Stromal cell of bone marrow (primary cell): ENCODE results near the gene TNS1.
A peak's percentile ranks its signal among the peaks of the same experiment; 100 is the strongest.

Source experiments
- DNase-seq: peaks from one replicate; pipeline ENCODE4 v3.0.0-alpha.2; 2012; ENCODE audit warnings: low read depth

TNS1 gene

DNA sequence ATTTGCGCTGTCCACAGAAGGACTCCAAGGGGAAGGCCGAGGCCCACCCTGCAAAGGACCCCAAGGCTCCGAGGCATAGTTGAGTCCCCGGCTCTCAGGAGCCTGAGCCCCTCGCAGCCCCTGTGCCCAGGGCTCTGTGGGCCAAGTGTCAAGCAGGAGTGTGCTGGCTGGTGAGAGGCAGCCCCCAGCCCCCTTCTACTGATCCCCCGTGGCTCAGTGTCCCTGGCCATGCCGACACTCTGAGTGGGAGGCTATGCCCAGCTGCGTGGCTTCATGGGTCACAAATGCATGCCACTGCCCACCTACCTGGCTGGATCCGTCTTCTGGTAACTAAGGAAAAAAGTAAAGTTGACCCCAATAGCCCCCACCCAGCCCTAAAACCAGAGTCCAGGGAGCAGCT is 172.7 kb downstream of the TNS1 start:
- no peak for DNase-seq

DNA sequence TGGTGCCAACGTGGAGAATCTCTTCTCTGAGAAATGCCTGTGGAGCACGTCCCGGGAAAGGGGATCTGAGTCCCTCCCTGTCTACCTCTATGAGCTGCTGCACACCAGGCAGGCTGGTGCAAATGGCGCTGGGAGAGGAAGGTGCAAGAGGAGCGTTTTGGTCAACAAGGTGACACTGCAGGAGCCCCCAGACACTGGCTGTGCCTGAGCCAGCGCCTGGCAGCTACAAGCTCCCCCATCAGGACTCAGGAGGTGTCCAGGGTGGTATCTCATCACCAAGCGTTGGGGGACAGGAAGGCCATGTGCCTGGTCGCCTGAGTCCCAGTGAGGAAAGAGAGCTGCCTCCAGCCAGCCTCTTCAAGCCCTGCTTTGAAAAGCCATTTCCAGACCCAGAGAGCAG is 173.4 kb downstream of the TNS1 start:
- DNase-seq, result no peak

DNA sequence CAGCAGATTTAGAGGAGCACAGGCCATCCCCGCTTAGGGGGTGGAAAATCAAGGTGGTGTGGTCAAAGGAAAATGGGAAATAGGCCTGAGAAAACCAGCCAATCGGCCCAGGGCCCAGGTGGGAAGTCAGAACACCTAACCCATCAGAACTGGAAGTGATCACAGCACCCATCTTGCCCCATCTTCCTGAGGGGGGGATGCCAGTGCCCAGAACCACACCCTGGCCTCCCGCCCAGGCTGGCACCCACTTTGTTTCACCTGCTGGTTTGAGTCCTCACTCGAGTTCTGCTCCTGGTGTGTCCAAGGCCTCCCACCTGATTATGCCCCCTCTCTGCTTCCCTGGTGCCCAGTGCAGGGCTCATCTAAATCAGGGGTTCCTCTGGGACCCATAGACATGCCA is 174.5 kb downstream of the TNS1 start:
- DNase-seq, result no peak

DNA sequence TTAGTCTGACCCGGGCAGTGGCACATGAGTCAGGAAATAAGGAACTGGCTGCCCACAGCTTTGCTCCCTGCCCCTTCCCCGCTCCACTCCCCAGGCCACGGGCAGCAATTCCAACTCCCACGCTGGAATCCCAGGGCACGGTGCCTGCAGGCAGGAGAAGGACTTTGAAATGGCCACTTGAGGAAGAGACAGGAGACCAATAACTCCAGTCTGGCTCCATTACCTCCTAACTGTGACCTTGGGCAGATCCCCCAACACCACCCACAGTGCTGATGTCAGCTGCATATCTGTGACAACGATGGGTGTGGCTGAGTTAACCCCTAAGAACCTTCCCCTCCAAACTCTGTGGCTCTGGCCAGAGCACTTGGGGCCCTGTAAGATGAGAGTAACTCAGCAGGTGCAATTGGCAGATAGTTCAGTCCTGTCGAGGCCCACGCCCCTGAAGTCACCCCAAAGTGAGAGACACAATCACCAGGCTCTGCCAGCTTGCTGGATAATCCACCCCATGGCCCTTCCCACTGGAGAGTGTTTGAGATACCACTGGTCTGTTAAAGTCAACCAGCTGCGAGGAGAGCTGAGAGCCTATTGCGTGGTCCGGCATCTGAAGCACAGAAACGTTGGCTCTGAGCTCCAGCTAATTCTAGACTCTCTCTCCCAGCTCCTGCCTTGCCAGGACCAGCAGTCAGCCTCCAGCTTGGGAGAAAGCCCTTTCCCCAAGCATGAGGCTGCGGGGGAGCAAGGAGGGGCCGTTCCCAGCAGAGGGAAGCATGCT is 175.2 kb downstream of the TNS1 start:
- no peak for DNase-seq

DNA sequence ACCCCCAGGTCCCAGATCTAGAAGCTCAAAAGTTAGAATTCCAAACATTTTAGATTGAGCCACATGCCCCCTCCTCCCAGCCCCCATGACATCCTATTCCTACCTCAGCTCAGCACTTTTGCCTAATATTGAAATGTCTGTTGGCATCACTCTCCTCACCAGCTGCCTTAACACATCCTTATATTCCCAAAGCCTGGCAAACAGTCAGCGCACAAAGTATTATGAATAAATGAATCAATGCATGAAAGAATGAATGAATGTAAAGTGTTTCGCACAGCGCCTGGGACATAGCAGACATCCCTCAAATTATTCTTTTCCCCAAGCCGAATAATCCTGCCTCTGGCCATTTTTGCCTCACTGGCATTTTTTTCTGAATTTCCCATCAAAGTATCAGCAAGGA is 175.8 kb downstream of the TNS1 start:
- no peak for DNase-seq

DNA sequence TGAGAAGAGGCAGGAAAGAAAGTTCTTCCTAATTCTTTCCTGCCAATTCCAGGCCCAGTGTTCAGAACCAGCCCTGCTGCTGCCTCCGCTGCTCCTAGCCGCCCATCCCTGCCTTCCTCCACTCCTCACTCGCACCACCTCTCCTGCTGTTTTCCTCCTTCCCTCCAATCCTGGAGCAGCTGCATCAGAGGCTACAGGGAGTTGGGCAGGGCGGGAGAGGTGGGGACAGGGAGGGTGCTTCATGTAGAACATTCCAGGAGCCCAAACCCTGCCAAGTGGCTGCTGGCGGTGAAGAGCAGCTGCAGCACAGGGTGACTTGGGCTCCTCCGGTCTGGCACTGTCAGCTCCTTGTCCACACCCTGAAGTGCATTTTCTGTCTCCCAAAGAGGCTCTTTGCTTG is 176.3 kb downstream of the TNS1 start:
- no peak for DNase-seq

DNA sequence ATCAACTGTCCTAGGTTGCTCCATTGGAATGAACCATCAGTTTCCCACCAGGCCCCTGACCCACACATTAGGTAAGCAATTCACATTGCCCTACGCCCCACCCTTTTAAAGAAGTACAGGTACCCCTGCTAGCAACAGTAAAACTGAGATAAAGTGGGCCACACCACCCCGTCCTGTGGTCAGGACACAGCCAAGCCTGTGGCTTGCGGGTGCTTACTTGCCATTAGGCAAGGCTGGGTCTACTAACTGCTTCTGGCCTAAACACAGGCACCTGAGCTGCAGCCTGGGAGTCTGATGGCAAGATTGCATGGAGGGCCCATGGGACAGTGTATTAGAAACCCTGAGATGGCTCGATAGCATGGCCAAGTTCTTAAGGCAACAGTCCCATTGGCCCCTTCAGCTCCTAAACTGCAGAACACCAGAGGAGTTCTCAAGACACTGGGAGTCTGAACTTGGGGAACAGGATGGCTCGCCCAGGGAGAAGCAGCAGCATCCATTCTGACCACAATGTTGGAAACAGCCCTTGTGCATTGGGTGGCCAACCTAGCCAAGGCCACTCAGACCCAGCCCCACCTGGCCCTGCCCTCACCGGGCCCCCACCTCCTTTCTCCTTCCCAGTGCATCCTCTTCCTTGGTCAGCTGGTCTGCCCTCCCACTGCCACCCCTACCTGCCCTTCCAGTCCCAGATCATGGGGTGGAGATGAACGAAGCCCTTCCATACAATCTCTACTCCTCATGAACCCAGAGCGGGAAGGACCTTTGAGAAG is 177.1 kb downstream of the TNS1 start:
- no peak for DNase-seq

DNA sequence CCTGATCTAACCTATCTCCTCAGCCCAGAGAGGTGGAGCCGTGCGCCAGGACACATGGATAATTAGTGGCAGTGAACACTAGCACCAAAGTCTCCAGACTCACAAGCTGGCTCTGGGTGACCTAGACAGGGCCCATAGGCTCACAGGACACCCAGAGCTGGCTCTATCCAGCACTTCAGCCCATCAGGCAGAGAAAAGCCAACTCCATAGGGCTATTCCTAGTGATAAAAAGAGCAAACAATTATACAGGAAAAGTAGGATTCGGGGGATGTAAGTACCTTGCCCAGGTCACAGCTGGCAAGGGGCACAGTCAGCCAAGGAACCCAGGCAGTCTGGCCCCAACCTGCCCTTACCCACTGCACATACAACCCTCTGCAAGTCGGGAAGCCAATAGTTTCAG is 178.6 kb downstream of the TNS1 start:
- no peak for DNase-seq

DNA sequence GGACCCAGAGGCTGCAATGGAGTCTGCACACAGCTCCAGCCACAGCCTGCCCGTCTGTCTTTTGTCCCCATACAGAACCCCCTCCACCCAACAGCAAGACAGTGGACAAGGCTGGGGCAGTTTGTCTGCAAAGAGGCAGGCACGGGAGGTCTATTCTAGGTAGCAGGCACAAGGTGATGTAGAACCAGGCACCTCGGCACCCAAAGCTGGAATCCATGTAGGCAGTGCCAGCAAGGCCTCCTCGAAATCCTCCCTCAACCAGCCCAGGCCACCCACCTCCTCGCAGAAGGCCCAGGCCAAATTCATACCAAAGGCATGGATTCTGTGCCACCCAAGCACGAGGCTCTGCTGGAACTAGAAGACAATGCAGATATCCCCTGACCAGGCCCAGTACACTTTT is 179.2 kb downstream of the TNS1 start:
- DNase-seq, result no peak

DNA sequence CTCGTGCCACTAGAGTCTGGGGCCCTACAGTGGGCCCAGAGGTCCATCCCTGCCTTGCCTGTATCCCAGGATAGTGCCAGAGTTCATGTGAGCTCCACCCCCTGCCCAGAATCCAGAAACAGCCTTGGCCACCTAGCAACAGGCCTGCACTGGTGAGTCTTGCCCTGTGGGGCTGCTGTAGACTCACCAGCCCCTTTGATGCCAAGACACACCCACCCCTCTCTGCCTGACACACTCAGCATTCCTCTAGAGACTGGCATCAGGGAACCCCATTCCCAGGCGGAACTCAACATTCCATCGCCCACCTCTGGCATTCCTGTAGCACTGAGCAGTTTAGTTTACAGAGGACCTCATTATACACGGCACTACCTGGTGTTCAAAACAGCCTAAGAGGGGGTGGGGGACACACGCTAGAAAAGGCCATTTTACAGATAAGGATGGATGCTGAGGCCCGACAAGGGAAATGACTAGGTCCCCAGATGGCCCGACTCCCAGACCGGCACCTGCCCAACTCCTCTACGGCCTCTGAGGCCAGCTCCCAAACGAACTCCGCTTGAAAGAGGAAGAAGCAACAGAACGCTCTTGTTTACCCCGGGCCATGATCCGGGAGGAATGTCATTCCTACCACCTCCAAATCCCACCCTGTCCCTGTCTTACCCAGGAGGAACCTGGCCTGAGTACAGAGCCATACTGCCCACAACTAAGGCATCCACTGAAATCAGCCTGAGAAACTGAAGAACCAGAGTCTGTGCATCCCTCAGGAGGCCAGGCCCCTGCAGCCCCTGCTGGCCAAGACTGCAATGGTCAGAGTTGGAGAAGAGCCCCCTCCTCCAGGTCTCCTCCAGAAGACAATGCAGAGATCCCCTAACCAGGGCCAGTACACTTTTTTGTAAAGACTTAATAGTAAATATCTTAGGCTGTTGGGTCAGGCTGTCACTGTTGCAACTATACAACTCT is 180.2 kb downstream of the TNS1 start:
- peak; percentile 28 for DNase-seq

DNA sequence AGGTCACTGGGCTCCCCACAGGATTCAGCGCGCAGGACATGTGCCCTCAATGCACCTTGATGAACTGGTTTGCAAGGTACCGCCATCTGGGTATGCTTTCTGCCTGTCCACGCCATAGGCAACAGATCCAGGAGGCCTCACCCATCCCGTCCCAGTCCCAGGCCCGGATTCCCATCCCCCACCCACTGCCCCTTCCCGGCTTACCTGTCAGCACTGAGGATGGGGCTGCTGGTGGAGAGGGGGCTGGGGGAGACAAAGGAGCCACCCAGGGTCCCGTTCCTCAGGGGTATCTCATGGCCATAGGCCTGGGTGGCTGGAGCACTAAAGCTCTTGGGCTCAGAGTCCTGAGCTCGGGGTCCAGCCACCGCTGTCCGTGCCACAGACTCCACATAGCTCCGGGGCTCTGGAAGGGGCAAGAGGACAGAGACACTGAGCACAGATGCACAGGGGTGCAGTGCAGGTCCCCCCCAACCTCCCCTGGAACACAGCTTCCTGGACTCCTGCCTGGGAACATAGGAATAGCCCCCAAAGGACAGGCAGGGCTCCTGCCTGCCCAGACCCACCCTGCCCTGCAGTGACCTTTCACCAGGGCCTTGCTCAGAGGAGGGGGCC is 181.2 kb downstream of the TNS1 start:
- DNase-seq, result no peak

DNA sequence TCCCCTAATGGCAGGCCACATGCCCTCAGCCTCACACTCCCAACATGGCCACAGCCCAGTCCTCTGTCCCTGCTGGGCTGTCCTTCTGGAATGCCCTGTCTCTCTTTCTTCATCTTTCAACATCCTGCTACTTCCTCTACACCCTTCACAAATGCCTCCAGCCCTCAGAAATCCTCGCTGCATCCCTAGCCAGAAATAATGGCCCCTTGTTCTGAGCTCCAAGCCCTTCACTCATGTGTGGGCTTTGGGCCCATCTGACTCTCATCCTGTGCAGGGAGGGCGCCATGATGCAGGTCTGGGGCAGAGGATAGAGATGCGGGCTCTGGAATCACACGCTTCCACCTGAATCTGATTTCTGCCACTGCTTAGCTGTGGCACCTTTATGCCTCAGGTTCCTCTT is 181.9 kb downstream of the TNS1 start:
- no peak for DNase-seq

DNA sequence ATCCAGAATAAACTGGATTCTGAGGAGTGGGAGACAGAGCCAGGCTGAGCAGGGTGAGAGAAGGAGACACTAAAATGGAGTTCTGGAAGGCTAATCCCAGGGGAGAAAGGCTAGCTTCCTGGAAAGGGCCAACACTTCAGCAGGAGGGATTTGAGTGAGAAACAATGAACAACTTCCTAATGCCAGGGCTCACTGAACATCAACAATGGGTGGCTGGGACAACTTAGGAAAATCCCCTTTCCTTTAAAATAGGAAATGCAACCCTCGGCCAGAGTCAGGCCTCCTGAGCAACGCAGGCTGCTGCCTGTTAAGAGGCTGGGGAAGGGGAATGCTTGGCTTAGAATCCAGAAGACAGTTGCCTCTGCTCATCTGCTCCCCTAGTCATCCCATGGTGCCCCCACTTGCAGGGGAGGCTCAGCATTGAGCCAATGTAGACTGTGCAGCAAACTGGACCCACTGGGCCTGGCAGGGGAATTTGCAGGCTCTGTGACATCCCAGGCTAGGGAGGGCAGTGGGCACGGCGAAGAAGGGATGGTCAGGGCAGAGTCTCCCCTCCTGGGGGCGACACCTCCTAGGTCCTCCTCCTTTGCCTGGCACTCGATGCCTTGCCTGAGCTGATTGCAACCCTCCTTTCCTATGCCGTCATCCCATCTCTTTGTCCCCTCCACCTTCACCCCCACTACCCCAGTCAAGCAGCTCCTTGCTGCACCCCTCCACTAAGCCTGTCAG is 182.5 kb downstream of the TNS1 start:
- no peak for DNase-seq

DNA sequence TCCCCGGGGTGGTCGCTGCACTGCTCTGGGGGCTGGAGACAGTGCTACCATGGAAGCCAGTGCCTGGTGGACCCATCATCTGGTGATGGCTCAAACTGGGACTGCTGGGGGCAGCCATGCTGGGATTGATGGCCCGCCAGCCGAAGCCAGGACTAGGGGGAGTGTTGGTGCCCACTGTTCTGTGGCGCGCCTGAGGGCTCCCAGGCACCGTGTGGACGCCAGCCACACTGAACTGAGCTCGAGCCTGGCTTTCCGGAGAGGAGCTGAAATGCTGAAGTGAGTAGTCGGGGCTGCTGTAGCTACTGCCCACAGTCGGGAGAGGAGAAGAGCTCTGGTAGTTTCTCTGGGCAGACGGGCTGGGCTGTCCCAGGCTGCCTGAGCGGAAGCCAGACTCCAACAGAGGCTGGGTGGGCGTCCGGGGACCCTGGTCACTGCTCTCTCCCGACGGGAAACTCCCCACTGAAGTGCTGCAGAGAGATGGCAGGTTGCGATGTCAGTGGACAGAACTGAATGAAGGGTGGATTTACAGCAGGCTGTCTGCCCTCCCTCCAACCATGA is 184.4 kb downstream of the TNS1 start:
- DNase-seq, result no peak

DNA sequence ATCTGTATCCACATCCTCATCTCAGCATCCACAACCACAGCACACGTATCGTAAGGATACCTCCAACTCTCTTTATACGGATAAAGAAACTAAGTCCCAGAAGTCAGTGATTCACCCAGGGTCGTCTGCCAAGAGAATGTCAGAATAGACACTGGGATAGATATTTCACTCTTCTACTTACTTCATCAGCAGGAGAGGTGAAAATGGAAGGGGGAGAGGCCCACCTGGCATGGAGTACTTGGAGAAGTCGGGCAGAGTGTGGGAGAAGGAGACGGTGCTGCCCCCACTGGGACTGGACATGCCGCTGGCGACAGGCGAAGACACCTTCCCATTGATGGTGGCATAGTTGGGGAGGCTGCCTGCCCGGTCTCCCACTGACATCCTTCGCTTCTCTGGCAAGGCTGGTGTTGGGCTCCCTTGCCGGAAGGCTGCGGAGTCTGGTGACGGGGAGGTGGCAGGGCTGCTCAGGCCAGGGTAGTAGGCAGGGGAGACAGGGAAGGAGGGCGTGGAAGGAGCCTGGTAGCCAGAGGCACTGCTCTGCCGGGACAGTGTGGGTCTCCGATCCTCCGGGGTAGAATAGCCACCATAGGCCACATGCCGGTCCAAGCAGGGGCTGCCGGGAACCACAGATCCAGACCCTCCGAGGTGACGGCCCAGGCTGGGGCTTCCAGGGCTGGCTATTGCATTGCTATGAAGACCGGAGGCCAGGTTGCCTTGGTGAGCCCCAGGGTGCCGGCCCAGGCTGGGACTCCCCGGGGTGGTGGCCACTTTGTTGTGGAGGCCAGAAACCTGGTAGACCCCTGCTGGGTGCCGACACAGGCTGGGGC is 185.1 kb downstream of the TNS1 start:
- DNase-seq, result no peak

DNA sequence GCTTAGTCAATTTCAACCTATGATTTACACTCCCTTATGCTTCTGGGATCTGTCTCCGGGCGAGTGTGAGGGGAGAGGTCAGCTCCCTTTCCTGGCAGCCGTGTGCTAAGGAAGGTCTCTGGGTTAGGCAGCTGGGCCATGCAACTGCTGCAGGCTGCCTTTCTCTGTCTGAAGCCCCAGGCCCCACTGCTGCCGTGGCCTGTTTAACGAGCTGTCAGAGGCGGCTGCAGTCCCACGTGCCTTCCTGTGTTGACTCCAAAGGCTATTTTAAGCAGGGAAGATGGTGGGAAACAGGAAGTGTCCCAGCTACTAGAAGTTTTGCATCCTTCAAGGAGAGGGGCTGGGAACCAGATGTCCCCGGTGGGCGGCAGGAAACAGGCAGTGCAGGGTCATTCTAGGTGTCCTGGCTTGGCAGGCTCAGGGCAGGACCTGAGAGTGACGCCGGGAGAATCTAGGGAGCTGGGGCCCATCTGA is 186.4 kb downstream of the TNS1 start:
- DNase-seq, result no peak

DNA sequence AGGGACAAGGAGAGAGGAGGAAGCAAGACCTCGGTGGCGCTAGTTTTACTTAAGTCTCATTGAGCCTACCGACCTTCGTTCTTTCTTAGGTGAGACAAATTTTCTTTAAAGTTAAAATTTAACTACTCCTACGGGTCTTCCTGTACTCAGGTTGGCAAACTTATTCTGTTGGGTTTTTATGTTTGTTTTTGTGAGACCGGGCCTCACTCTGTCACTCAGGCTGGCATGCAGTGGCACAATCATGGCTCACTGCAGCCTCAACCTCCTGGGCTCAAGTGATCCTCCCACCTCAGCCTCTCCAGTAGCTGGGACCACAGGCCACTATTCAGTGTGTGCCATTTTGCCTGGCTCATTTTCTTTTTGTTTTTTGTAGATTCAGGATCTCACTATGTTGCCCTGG is 189.0 kb downstream of the TNS1 start:
- DNase-seq, result no peak

DNA sequence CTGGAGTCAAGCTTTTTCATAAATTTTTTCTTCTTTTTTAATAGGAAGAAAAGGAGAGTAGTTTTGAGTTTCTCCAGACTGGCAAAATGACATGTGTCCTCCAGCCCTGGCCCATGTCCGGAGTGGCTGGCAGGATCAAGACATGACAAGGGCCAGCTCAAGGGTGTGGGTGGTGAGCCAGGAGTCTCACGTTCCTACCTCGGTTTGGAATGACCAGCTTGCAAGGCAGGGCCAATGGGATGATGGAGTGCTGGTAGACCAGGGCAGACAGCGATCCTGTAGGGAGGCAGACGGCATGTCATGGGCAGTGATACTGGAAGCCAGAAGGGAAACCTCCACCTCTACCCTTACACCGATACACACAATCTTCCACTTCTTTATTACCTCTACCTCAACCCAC is 190.6 kb downstream of the TNS1 start:
- no peak for DNase-seq

DNA sequence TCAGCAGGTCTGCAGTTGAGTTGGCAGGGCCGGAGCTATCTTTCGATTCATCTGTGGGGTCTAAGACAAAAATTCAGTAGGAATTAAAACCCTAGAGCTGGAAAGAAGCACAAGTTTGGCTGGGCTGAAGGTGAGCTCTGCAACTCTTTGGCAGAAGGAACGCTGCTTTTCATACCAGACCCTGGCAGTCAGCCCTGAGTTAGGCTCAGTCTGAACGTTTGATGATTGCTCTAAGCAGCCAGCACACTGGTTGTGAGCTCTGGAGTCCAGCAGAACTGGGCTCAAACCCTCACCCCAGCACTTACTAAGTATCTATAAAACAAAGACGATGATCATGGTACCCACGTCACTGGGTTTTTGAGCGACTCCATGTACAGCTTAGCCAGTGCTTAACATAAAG is 192.5 kb downstream of the TNS1 start:
- DNase-seq, result no peak

DNA sequence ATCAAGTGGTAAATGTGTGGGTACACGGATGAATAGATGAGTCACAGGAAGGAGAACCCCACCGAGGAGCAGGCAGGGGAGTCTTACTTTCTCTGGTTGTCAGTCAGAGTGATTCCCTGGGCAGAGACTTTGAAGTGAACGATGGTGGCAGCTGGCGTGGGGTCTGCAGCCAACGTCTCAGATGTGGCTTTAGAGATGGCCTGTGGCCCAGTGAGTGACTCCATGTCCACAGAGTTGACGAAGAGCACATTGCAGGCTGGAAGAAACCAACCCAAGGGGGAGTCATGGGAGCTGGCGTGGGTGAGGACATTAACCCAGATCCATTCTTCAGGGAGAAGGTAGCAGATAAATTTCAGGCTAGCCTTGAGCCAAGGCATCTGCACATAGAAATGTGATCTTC is 193.1 kb downstream of the TNS1 start:
- no peak for DNase-seq
